ENCODE results near the gene AMHR2. TPM values are rescaled to one million over a fixed set of nuclear protein-coding genes. Genes with fewer than 3 reads are reported as not detected.
A peak's percentile ranks its signal among the peaks of the same experiment; 100 is the strongest.

Gene AMHR2
- total RNA-seq, 1 experiment from 2014 or later, result 0.14 TPM

DNA sequence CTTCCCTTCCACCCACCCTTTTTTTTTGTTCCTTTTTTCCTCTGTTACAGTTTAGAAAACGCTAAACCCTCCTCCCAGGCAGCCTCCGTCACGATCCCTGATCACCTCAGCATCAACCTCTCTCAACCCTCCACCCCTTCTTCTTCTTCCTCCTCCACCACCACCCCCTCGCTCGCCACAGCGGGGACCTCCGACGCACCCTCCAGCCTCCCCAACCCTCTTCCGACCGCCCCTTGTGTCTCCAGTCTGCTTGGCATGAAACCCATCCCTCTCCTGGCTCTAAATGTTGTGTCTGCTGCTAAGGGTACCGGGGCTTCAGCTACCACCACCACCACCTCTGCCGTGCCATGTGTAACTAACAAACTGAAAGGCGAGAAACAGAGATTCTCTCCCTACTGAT, 51.2 kb downstream of the AMHR2 start:
- Histone ChIP-seq H3K27ac (no peak overlapping the region), H3K36me3 (peaks cover 96% of the 10 kb centered on the region), H3K27me3 (no peaks in the 10 kb centered on the region), H3K4me3 (no peak overlapping the region), H3K9me3 (replicated peaks) (no peaks in the 10 kb centered on the region), H3K4me1 (peaks cover 7% of the 10 kb centered on the region; the same call in 1 of the 2 replicates)
- DNase-seq, result no peak

DNA sequence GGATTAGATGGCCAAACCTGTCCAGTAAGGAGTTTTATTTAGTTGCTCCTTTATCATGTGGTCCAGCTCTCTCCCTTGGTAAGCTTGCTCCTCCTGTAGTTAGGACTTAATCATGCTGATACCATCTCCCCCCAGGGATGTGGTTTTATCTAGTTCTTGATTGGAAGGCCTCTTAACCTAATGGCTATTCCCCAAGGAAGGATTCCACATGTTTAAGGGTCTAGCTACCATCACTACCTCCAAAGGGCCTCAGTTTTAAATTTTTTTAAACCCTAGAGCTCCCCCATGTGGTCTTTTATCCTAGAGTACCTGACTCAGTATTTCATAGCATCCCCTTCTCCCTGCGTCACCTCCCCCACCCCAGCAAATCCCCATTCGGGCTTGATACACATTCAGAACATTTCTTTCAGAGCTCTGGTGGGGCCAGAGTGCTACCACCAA, 53.1 kb downstream of the AMHR2 start:
- no peaks in the 10 kb centered on the region for H3K27me3 ChIP-seq
- no peak overlapping the region for H3K27ac ChIP-seq
- H3K36me3 ChIP-seq, result peaks cover 97% of the 10 kb centered on the region
- DNase-seq, result peak in 1 of 2 experiments; percentile 48
- peaks cover 7% of the 10 kb centered on the region; the same call in 1 of the 2 replicates for H3K4me1 ChIP-seq
- H3K4me3 ChIP-seq, result no peak overlapping the region
- no peaks in the 10 kb centered on the region for H3K9me3 ChIP-seq (replicated peaks)

DNA sequence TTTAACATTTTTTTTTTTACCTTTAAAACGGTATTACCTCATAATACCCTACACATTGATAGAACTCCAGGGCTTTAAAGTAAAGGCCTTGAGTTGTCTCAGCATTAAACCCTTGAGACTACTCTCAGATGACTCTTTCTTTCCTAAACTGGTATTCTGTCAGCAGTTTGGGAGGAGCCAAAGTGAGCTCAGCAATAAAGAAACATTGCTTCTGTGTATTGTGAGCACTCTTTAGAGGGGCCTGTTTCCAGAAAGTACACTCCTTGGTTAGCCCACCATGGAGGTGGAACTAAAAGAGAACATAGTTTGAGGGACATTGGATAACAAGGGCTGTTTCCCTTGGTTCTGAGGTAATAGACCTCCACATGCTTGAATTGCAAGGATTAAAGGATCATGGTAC, 55.2 kb downstream of the AMHR2 start:
- Histone ChIP-seq H3K4me1 (no peaks in the 10 kb centered on the region), H3K4me3 (no peak overlapping the region), H3K9me3 (replicated peaks) (no peaks in the 10 kb centered on the region), H3K27me3 (no peaks in the 10 kb centered on the region), H3K36me3 (peaks cover 92% of the 10 kb centered on the region), H3K27ac (no peak overlapping the region)
- no peak for DNase-seq

DNA sequence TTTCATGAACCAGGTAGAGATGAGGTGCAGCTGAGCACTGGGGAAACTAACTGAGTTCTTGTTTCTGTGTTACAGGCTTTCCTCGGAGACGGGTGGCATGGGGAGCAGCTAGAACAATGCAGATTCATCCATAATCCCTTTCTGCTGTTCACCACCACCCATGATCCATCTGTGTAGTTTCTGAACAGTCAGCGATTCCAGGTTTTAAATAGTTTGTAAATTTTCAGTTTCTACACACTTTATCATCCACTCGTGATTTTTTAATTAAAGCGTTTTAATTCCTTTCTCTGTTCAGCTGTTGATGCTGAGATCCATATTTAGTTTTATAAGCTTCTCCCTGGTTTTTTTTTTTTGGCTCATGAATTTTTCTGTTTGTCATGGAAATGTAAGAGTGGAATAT, 55.7 kb downstream of the AMHR2 start:
- DNase-seq, result no peak
- Histone ChIP-seq H3K9me3 (replicated peaks) (no peaks in the 10 kb centered on the region), H3K27me3 (no peaks in the 10 kb centered on the region), H3K27ac (no peak overlapping the region), H3K4me3 (no peak overlapping the region), H3K36me3 (peaks cover 91% of the 10 kb centered on the region), H3K4me1 (no peaks in the 10 kb centered on the region)

DNA sequence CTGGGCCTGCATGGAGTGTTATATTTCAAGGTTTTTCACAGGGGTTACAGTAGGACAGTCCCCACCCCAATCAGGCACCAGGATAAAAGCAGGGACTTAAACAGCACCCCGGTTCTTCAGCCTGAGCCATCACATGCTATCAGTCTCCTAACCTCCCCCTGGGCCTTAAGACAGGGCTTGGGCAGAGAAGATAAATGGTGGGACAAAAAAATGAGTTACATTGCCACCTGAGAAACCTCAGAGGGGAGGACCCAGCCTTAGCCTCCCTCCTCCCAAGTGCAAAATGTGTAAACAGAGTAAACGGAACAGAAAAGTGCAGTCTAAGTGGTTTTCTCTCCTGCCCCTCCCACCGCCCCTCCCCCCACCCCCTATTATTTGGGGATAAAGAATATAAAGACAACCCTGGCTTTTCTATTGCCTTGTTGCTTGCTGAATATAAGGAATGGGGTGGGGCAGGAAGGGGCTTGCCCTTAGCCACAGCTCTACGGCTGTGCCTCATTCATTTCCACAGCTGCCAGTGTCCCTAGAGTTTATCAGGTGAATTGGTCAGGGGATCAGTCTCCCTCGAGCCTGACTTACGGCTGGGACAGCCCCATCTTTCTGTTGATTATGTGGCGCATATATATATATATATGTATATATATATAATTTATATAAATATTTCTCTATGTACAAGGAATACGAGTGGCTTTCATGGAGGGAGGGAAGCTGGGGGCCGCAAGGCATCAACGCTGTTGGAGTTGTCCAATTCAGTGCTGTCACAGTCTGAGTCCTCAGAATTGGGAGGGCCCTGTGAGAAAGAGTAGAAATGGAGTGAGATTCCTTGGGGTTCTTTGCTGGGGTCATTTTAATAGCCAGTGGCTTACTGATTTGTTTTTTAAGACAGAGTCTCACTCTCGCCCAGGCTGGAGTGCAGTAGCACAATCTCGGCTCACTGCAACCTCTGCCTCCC, 57.1 kb downstream of the AMHR2 start:
- peaks cover 80% of the 10 kb centered on the region for H3K36me3 ChIP-seq
- no peaks in the 10 kb centered on the region for H3K27me3 ChIP-seq
- no peak overlapping the region for H3K4me3 ChIP-seq
- no peaks in the 10 kb centered on the region for H3K9me3 ChIP-seq (replicated peaks)
- no peak overlapping the region for H3K27ac ChIP-seq
- H3K4me1 ChIP-seq, result no peaks in the 10 kb centered on the region
- no peak for DNase-seq

Other genes starting within 250 kb of the AMHR2 start
- gene ZNF740, start 243.1 kb upstream of the AMHR2 start, total RNA-seq (2014; rRNA removed; shearing (Covaris generic)), result 17.4 and 17.8 TPM in 2 replicates
- gene CSAD, start 242.9 kb upstream of the AMHR2 start, total RNA-seq (2014; rRNA removed; shearing (Covaris generic)), result 1.7 and 3.3 TPM in 2 replicates
- gene ITGB7, start 216.6 kb upstream of the AMHR2 start, total RNA-seq (2014; rRNA removed; shearing (Covaris generic)), result not detected in 2 replicates
- 5.0 and 5.5 TPM in 2 replicates for gene RARG, start 191.6 kb upstream of the AMHR2 start, total RNA-seq (2014; rRNA removed; shearing (Covaris generic))
- gene ESPL1, start 155.6 kb upstream of the AMHR2 start, total RNA-seq (2014; rRNA removed; shearing (Covaris generic)), result 24.9 and 29.5 TPM in 2 replicates
- 297 and 308 TPM in 2 replicates for gene PFDN5, start 128.3 kb upstream of the AMHR2 start, total RNA-seq (2014; rRNA removed; shearing (Covaris generic))
- gene MYG1, start 124.2 kb upstream of the AMHR2 start, total RNA-seq (2014; rRNA removed; shearing (Covaris generic)), result 35.8 and 37.9 TPM in 2 replicates
- 55.5 and 57.2 TPM in 2 replicates for gene AAAS, start 102.2 kb upstream of the AMHR2 start, total RNA-seq (2014; rRNA removed; shearing (Covaris generic))
- gene SP7, start 87.5 kb upstream of the AMHR2 start, total RNA-seq (2014; rRNA removed; shearing (Covaris generic)), result not detected in 2 replicates
- 50.2 and 53.1 TPM in 2 replicates for gene SP1, start 43.7 kb upstream of the AMHR2 start, total RNA-seq (2014; rRNA removed; shearing (Covaris generic))
- gene PRR13, start 17.9 kb downstream of the AMHR2 start, total RNA-seq (2014; rRNA removed; shearing (Covaris generic)), result 54.5 and 59.5 TPM in 2 replicates
- gene PCBP2, start 28.2 kb downstream of the AMHR2 start, total RNA-seq (2014; rRNA removed; shearing (Covaris generic)), result 246 and 250 TPM in 2 replicates
- 5.9 and 7.6 TPM in 2 replicates for gene MAP3K12, start 75.6 kb downstream of the AMHR2 start, total RNA-seq (2014; rRNA removed; shearing (Covaris generic))
- gene TARBP2, start 77.4 kb downstream of the AMHR2 start, total RNA-seq (2014; rRNA removed; shearing (Covaris generic)), result 35.2 and 41.2 TPM in 2 replicates
- gene NPFF, start 83.6 kb downstream of the AMHR2 start, total RNA-seq (2014; rRNA removed; shearing (Covaris generic)), result 0.43 TPM in 1 of 2 replicates, not detected in the other
- gene ATF7, start 202.5 kb downstream of the AMHR2 start, total RNA-seq (2014; rRNA removed; shearing (Covaris generic)), result 9.9 and 13.3 TPM in 2 replicates